ENCODE measurements around the gene PLXNA1. TPM values are rescaled to one million over a fixed set of nuclear protein-coding genes. Genes with fewer than 3 reads are reported as not detected.

PLXNA1 gene
- total and polyA plus RNA-seq, 2 of the 8 experiments (the other 6 are each of a cell fraction or from before 2014, with no cell fraction given), result 47.5 to 54.9 TPM

GRCh38 chr3:126970921-126971320 lies 12.0 kb upstream of the PLXNA1 start:
- no peak overlapping the region for H2BK12ac ChIP-seq (ENCODE audit: low read depth, low read length)
- no peak for FAIRE-seq
- no peaks in the 10 kb centered on the region for H3K79me1 ChIP-seq (ENCODE audit: low read depth, low read length)
- H3K4me2 ChIP-seq (ENCODE audit: insufficient read depth in 1 of 2, low read depth in 2 of 2, low read length in 2 of 2), result no peak overlapping the region
- WGBS, 2 experiments (ENCODE audit: extremely low coverage in 1 of 2, insufficient coverage in 1 of 2, insufficient read length in 1 of 2, insufficient replicate concordance in 2 of 2, low coverage in 1 of 2, low lambda C conversion rate in 2 of 2, missing lambda C conversion rate in 1 of 2), result 94% methylated on average over 5 of the region's 5 CpGs; no CpG with 5 or more reads in 1 of the 2 experiments
- no peak overlapping the region for H2BK15ac ChIP-seq (ENCODE audit: low read length)
- no peaks in the 10 kb centered on the region for H3K79me2 ChIP-seq (ENCODE audit: control insufficient read depth in 1 of 2, insufficient read depth in 2 of 2, low read length in 2 of 2)
- peaks cover 2 to 10% (median 5%) of the 10 kb centered on the region in 4 experiments; a peak in 4 of 7 replicates for H3K4me1 ChIP-seq (replicated peaks in 1 of 4; ENCODE audit: control insufficient read depth in 3 of 4, insufficient read depth in 4 of 4, low read length in 3 of 4)
- no peak overlapping the region for H4K8ac ChIP-seq (ENCODE audit: extremely low read depth, insufficient read depth, low read length)
- H4K5ac ChIP-seq (ENCODE audit: insufficient read length, low read depth, low read length), result no peak overlapping the region
- H4K20me1 ChIP-seq (replicated peaks in 1 of 2; ENCODE audit: control insufficient read depth in 1 of 2, insufficient read depth in 2 of 2, low read length in 2 of 2), result no peaks in the 10 kb centered on the region
- no peak overlapping the region for H3K14ac ChIP-seq (ENCODE audit: insufficient read length)
- no peak overlapping the region for H3K18ac ChIP-seq (ENCODE audit: extremely low read depth, low read length)
- H3K4ac ChIP-seq (replicated peaks; ENCODE audit: insufficient read length, low read depth, low read length), result no peak overlapping the region
- H4K91ac ChIP-seq (replicated peaks; ENCODE audit: insufficient read length, low read length), result no peak overlapping the region
- no peak overlapping the region for H2AFZ ChIP-seq (ENCODE audit: low read length)
- H3K23ac ChIP-seq (ENCODE audit: insufficient read length), result no peak overlapping the region
- POLR2A ChIA-PET (ENCODE audit: partially characterized antibody), result no interaction called here
- H3K56ac ChIP-seq (replicated peaks; ENCODE audit: insufficient read length, low read depth, low read length), result no peak overlapping the region
- no peak overlapping the region for H2BK20ac ChIP-seq (ENCODE audit: low read length)
- H3K9me3 ChIP-seq (ENCODE audit: insufficient read depth in 2 of 2, low read depth in 1 of 2, low read length in 1 of 2), result peaks cover 2 to 8% of the 10 kb centered on the region in 2 experiments; a peak in 2 of 4 replicates
- H3K27me3 ChIP-seq (replicated peaks in 1 of 4; ENCODE audit: control insufficient read depth in 3 of 4, extremely low read depth in 1 of 4, insufficient read depth in 3 of 4, low read length in 3 of 4), result no peaks in the 10 kb centered on the region
- H3K9ac ChIP-seq (replicated peaks in 1 of 4; ENCODE audit: extremely low read depth in 1 of 4, low read depth in 3 of 4, low read length in 3 of 4), result no peak overlapping the region
- no peaks in the 10 kb centered on the region for H3K23me2 ChIP-seq (ENCODE audit: low read depth, low read length)
- H2BK120ac ChIP-seq (replicated peaks; ENCODE audit: low read depth, low read length), result no peak overlapping the region
- H3K36me3 ChIP-seq (ENCODE audit: control insufficient read depth in 2 of 4, insufficient read depth in 4 of 4, low read length in 3 of 4), result no peaks in the 10 kb centered on the region
- DNase-seq (ENCODE audit: low read depth in 1 of 2, low spot score in 2 of 2), result no peak
- CTCF ChIA-PET (ENCODE audit: partially characterized antibody), result interaction anchor here (0.7 to 3.5 kb wide), 9 partner anchors 10 to 219 kb away, joined by 3 to 21 read pairs (median 4); partner anchors contain the start of gene PLXNA1
- H2AK5ac ChIP-seq (ENCODE audit: low read depth, low read length), result no peak overlapping the region
- no peak overlapping the region for H2BK5ac ChIP-seq (ENCODE audit: low read depth, low read length)
- H3K4me3 ChIP-seq (ENCODE audit: extremely low read depth in 1 of 4, insufficient read depth in 2 of 4, low read depth in 3 of 4, low read length in 4 of 4), result no peak overlapping the region
- TF ChIP-seq CHD2 (IDR thresholded peaks at IDR 0.05; ENCODE audit: low read length) (no peak), RAD21 (IDR thresholded peaks at IDR 0.05 in 1 of 2, conservative IDR thresholded peaks at IDR 0.05 in 1 of 2; ENCODE audit: low read depth in 2 of 2, low read length in 2 of 2) (no peak), ATF2 (IDR thresholded peaks at IDR 0.05; ENCODE audit: low read length) (no peak), NRF1 (IDR thresholded peaks at IDR 0.05; ENCODE audit: low read depth, low read length) (no peak)
- no peak overlapping the region for H3K27ac ChIP-seq (ENCODE audit: low read depth, low read length)

All from H1 (cell line).